ENCODE data around the gene GNAZ.

DNA sequence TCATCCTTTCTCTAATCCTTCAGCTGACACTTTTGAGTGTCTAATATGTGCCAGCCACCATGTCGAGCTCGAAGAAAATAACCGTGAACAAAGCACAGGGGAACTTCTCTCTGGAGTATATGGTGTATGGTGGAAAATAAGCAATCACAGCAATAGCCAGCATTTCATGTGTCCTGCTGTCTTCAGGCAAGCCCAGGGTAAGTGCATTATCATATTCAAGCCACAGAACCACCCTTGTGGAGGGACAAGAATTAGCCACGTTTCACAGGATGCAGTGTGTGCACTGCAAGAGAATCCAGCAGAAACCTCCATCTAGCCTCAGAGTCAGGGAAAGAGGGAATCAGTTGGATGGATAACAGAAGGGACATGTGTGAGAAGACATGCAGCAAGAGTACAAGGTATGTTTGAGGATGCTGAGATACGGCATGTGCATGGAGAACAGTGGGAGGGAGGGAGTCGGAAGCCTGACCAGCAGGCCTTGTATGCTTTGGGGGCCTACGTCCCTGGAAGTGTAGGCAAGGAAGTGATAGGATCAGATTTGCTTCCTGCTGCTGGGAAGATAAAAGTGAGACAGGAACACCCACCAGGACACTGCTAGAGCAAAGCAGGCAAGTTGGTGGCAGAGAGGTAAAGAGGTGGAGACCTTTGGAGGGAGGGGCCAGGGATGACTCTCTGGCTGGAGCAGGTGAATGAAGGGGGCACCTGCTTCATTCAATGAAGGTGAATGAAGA lies 14.7 kb upstream of the GNAZ start:
- TF ChIP-seq POLR2A (IDR thresholded peaks at IDR 0.05): no peak
- TF ChIP-seq CTCF (IDR thresholded peaks at IDR 0.05): no peak

Measured in esophagus squamous epithelium (tissue), 4 donors.